Measurements from ENCODE around the gene CDH19.

Gene CDH19

DNA sequence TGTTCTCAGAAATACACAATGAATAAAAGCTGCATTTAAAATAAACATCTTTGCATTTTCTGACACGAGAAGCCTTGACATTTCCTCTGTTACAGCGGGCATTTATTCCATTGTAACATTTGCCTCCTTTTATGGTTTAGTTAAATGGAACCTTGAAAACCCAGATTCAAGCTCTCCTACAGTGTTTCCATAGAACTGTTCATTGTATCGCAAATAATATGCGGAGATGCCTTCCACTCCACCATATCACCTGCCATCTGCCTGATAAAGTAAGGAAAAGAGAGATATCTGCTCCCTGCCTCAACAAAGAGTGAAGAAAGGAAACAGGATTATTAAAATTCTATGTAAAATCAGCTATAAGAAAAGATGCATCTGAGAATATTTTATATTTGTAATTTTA lies 69.8 kb downstream of the CDH19 start:
- Histone ChIP-seq H3K4me3 (ENCODE audit: low read length) (no peak overlapping the region), H3K27ac (ENCODE audit: low read depth, low read length) (no peak overlapping the region), H3K4me1 (ENCODE audit: control insufficient read depth, low read length) (no peaks in the 10 kb centered on the region), H3K9me3 (ENCODE audit: control insufficient read depth, insufficient read depth, low read length) (no peaks in the 10 kb centered on the region), H3K27me3 (ENCODE audit: control insufficient read depth, low read length) (no peaks in the 10 kb centered on the region), H3K9me2 (replicated peaks; ENCODE audit: control insufficient read depth, low read length) (no peaks in the 10 kb centered on the region), H3K36me3 (ENCODE audit: control insufficient read depth, low read length) (no peaks in the 10 kb centered on the region), H4K20me1 (ENCODE audit: control insufficient read depth, insufficient read depth, low read depth, low read length) (no peaks in the 10 kb centered on the region), H3K79me2 (ENCODE audit: control insufficient read depth, low read length) (no peaks in the 10 kb centered on the region), H3F3A (ENCODE audit: control insufficient read depth, insufficient read depth) (no peaks in the 10 kb centered on the region), H3K4me2 (ENCODE audit: low read length) (no peak overlapping the region)
- TF ChIP-seq, protein P1, sequence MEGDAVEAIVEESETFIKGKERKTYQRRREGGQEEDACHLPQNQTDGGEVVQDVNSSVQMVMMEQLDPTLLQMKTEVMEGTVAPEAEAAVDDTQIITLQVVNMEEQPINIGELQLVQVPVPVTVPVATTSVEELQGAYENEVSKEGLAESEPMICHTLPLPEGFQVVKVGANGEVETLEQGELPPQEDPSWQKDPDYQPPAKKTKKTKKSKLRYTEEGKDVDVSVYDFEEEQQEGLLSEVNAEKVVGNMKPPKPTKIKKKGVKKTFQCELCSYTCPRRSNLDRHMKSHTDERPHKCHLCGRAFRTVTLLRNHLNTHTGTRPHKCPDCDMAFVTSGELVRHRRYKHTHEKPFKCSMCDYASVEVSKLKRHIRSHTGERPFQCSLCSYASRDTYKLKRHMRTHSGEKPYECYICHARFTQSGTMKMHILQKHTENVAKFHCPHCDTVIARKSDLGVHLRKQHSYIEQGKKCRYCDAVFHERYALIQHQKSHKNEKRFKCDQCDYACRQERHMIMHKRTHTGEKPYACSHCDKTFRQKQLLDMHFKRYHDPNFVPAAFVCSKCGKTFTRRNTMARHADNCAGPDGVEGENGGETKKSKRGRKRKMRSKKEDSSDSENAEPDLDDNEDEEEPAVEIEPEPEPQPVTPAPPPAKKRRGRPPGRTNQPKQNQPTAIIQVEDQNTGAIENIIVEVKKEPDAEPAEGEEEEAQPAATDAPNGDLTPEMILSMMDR (IDR thresholded peaks at IDR 0.05; ENCODE audit: low read depth, low read length, poor library complexity, severe bottlenecking), result no peak

- Histone ChIP-seq H3K9me3 (ENCODE audit: control insufficient read depth, insufficient read depth, low read length) (no peaks in the 10 kb centered on the region), H3K36me3 (ENCODE audit: control insufficient read depth, low read length) (no peaks in the 10 kb centered on the region), H3K4me2 (ENCODE audit: low read length) (no peak overlapping the region), H3F3A (ENCODE audit: control insufficient read depth, insufficient read depth) (no peaks in the 10 kb centered on the region), H3K27ac (ENCODE audit: low read depth, low read length) (no peak overlapping the region), H3K79me2 (ENCODE audit: control insufficient read depth, low read length) (no peaks in the 10 kb centered on the region), H4K20me1 (ENCODE audit: control insufficient read depth, insufficient read depth, low read depth, low read length) (no peaks in the 10 kb centered on the region), H3K27me3 (ENCODE audit: control insufficient read depth, low read length) (no peaks in the 10 kb centered on the region), H3K4me3 (ENCODE audit: low read length) (no peak overlapping the region), H3K9me2 (replicated peaks; ENCODE audit: control insufficient read depth, low read length) (no peaks in the 10 kb centered on the region), H3K4me1 (ENCODE audit: control insufficient read depth, low read length) (no peaks in the 10 kb centered on the region)
- TF ChIP-seq EZH2phosphoT487 (IDR thresholded peaks at IDR 0.05; ENCODE audit: borderline replicate concordance, low read length), result no peak
- TF ChIP-seq, protein P1 (IDR thresholded peaks at IDR 0.05; ENCODE audit: low read depth, low read length, poor library complexity, severe bottlenecking), result no peak
These were observed 70.2 kb downstream of the CDH19 start for GRCh38 chr18:66533693-66534092.

DNA sequence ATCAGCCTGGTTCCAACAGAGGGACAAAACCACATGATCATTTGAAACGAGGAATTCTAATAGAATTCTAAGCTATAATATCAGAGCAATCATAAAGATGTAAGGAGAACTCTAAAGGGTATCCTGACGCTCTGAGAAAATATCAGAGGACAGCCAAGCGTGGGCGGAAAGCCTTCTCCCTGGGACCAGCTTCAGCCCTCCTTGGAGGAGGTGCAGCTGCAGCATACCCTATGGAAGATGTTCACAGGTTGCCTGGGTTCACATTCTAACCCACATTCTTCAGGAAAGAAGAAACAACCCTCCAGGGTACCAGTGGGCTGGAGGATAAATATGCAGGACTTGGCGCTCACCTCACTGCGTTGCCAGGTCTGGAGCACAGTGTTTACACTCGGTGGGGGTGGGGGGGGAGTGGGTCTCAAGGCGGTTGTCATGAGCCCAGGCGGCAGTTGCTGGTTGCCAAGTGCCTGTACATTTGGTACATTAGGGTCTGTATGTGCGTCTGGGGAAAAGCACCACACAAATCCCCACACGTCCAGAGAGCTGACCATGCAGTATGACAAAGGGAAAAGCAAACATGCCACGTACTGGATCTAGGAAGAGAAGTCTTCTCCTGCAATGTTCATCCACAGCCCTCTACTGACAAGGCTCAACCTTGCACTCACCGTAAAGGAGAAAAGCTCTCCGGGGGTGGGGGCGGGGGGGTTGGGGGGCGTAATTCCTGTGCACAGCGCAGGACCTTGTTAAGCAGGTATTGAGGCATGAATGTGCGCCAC lies 80.5 kb downstream of the CDH19 start:
- H3K79me2 ChIP-seq (ENCODE audit: control insufficient read depth, low read length), result no peaks in the 10 kb centered on the region
- no peaks in the 10 kb centered on the region for H3K9me3 ChIP-seq (ENCODE audit: control insufficient read depth, insufficient read depth, low read length)
- H3K4me3 ChIP-seq (ENCODE audit: low read length), result no peak overlapping the region
- no peak overlapping the region for H3K4me2 ChIP-seq (ENCODE audit: low read length)
- H4K20me1 ChIP-seq (ENCODE audit: control insufficient read depth, insufficient read depth, low read depth, low read length), result no peaks in the 10 kb centered on the region
- H3K36me3 ChIP-seq (ENCODE audit: control insufficient read depth, low read length), result no peaks in the 10 kb centered on the region
- no peak overlapping the region for H3K27ac ChIP-seq (ENCODE audit: low read depth, low read length)
- H3K4me1 ChIP-seq (ENCODE audit: control insufficient read depth, low read length), result no peaks in the 10 kb centered on the region
- H3K9me2 ChIP-seq (replicated peaks; ENCODE audit: control insufficient read depth, low read length), result no peaks in the 10 kb centered on the region; the same call in 1 of the 2 replicates
- H3K27me3 ChIP-seq (ENCODE audit: control insufficient read depth, low read length), result no peaks in the 10 kb centered on the region
- no peak for TF ChIP-seq EZH2phosphoT487 (IDR thresholded peaks at IDR 0.05; ENCODE audit: borderline replicate concordance, low read length)
- TF ChIP-seq, protein P1 (IDR thresholded peaks at IDR 0.05; ENCODE audit: low read depth, low read length, poor library complexity, severe bottlenecking), result no peak
- no peaks in the 10 kb centered on the region for H3F3A ChIP-seq (ENCODE audit: control insufficient read depth, insufficient read depth)
